Spleen (tissue), 7 donors: Measurements from ENCODE around the gene C10orf62.

Source experiments
- CTCF ChIP-seq, 11 experiments: fragments of 200-600 bp in 7 of 11; fragments of 450-650 bp in 4 of 11; sonication (generic) in 4 of 11; IDR thresholded peaks in 8 of 11; conservative IDR thresholded peaks in 3 of 11; 1 replicate in 7 of 11; 2 replicates in 4 of 11; pipeline versions ENCODE4 v1.4.0 to v1.8.0; 2016 to 2021; ENCODE audit warnings: antibody characterized with exemption in 11 of 11, inconsistent platforms in 4 of 11, mild to moderate bottlenecking in 1 of 11
- POLR2A ChIP-seq, 3 donors: fragments of 450-650 bp; IDR thresholded peaks; one replicate each; pipeline ENCODE4 v1.5.1; 2017; ENCODE audit warnings: antibody characterized with exemption in 3 of 3, mild to moderate bottlenecking in 1 of 3
- POLR2AphosphoS5 ChIP-seq, 3 donors: sonication (generic); formaldehyde crosslinking; IDR thresholded peaks; one replicate each; pipeline ENCODE4 v1.5.1; 2017; ENCODE audit warnings: antibody characterized with exemption in 3 of 3
- donor health status: DM: no; HTN: no; CAD: no; lungs with moderate emphysema.
- donor health status: DM: no; HTN: no; CAD: no.
- donor health status: DM: no; HTN: no; CAD: no.

GRCh38 chr10:97629289-97629688, 39.8 kb downstream of the C10orf62 start:
- TF ChIP-seq CTCF (IDR thresholded peaks at IDR 0.05 in 8 of 11, conservative IDR thresholded peaks at IDR 0.05 in 3 of 11): no peak
- TF ChIP-seq POLR2A (IDR thresholded peaks at IDR 0.05): no peak
- no peak for TF ChIP-seq POLR2AphosphoS5 (IDR thresholded peaks at IDR 0.05)
